Activated CD4-positive, alpha-beta T cell treated with anti-CD3 and anti-CD28 coated beads, Interleukin-2, amount 10 ng/mL, durations not matched to agents 7 days and 5 days (primary cell): ENCODE data around the gene IQSEC3. TPM values are rescaled to one million over a fixed set of nuclear protein-coding genes. Genes with fewer than 3 reads are reported as not detected.
"Not testable (repeated sequence)": the region's sequence is repeated elsewhere in the genome, so short reads cannot be mapped to it uniquely, and the experiment has no call there.

Source experiments
- CTCF ChIA-PET: fragments of 350-600 bp; sonication (Branson Sonifier 250); formaldehyde crosslinking; loops from one replicate; lab custom pipeline; 2021; ENCODE audit warnings: antibody characterized with exemption; lab: Charles Lee
- POLR2A ChIA-PET: fragments of 350-600 bp; sonication (Branson Sonifier 250); formaldehyde crosslinking; loops from one replicate; lab custom pipeline; 2021; ENCODE audit warnings: antibody characterized with exemption; lab: Charles Lee
- DNase-seq: peaks from one replicate; pipeline ENCODE4 v3.0.0-alpha.2; 2020
- H3K27ac Mint-ChIP-seq: one replicate; pipeline ENCODE4 v1.8.0; 2021; ENCODE audit warnings: mild to moderate bottlenecking, moderate library complexity, mixed read lengths
- H3K27me3 Mint-ChIP-seq: one replicate; pipeline ENCODE4 v1.8.0; 2021; ENCODE audit warnings: mixed read lengths
- H3K36me3 Mint-ChIP-seq: one replicate; pipeline ENCODE4 v1.8.0; 2021; ENCODE audit warnings: low read depth, mixed read lengths
- H3K4me1 Mint-ChIP-seq: one replicate; pipeline ENCODE4 v1.8.0; 2021; ENCODE audit warnings: mixed read lengths
- H3K4me3 Mint-ChIP-seq: one replicate; pipeline ENCODE4 v1.8.0; 2021; ENCODE audit warnings: mild to moderate bottlenecking, moderate library complexity, mixed read lengths
- H3K9me3 Mint-ChIP-seq: one replicate; pipeline ENCODE4 v1.8.0; 2021; ENCODE audit warnings: mixed read lengths
- total RNA-seq, 2 experiments: library from RNA; stranded (reverse); gene quantifications; one replicate each; pipeline ENCODE4 v1.2.3, GENCODE V29; 2021

Gene IQSEC3
- total RNA-seq, 2 experiments from 2014 or later, result not detected

GRCh38 chr12:45235-45990 is 21.2 kb upstream of the IQSEC3 start:
- H3K36me3 Mint-ChIP-seq, H3K4me3 Mint-ChIP-seq, POLR2A ChIA-PET, H3K9me3 Mint-ChIP-seq, CTCF ChIA-PET, H3K4me1 Mint-ChIP-seq, DNase-seq, H3K27ac Mint-ChIP-seq: not testable (repeated sequence)
- H3K27me3 Mint-ChIP-seq, result peaks cover 13% of the 10 kb centered on the region

DNA sequence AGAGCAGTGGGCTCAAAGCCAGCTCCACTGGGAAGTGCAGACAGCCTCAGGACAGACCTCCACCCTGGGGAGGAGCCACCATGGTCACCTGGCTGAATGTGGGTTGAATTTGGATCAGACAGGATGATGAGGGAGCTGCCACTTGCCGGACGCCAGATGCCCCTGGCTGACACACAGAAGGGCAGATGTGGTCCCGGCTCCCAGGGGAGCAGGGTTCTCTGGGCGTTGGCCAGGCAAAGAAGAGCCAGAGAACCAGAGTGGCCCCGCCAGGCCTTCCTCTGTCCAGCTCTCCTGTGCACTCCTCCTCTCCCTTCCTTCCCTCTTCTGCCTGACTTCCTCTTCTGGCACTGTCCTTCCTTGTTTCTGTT is 20.6 kb upstream of the IQSEC3 start:
- POLR2A ChIA-PET, H3K36me3 Mint-ChIP-seq, H3K27ac Mint-ChIP-seq, H3K4me3 Mint-ChIP-seq, H3K9me3 Mint-ChIP-seq, H3K4me1 Mint-ChIP-seq, DNase-seq, CTCF ChIA-PET: not testable (repeated sequence)
- peaks cover 13% of the 10 kb centered on the region for H3K27me3 Mint-ChIP-seq

- CTCF ChIA-PET, H3K36me3 Mint-ChIP-seq, H3K4me3 Mint-ChIP-seq, H3K9me3 Mint-ChIP-seq, H3K4me1 Mint-ChIP-seq, DNase-seq, H3K27ac Mint-ChIP-seq, POLR2A ChIA-PET: not testable (repeated sequence)
- H3K27me3 Mint-ChIP-seq, result peaks cover 13% of the 10 kb centered on the region
Measured at GRCh38 chr12:46542-46941, 20.0 kb upstream of the IQSEC3 start.

DNA sequence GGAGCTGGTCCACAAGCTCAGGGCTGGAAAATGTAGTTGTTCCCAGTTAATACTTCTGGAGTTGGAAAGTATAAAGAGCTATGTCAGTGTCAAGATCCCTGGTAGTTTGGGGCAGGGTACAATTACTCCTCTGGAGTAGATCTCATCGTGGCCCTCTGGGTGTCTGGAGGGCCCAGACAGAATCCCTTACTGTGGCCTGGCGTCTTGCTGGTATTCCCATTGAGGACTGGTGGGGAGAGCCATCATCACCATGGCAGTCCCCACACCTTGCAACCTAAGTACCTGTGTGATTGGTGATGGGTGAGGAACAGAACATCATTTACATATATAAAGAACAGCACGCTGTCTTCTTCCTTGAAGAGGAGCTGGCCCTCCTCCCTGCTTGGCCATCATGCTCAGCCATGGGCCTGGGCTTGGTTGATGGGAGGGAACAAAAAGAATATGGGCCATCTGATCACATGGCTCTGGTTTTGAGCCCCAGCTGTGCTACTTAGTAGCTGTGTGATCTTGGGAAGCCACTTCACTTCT is 18.8 kb upstream of the IQSEC3 start:
- H3K4me3 Mint-ChIP-seq, CTCF ChIA-PET, H3K9me3 Mint-ChIP-seq, H3K36me3 Mint-ChIP-seq, POLR2A ChIA-PET, DNase-seq, H3K4me1 Mint-ChIP-seq, H3K27ac Mint-ChIP-seq: not testable (repeated sequence)
- peaks cover 13% of the 10 kb centered on the region for H3K27me3 Mint-ChIP-seq

GRCh38 chr12:49149-49548 is 17.4 kb upstream of the IQSEC3 start:
- H3K4me1 Mint-ChIP-seq, POLR2A ChIA-PET, H3K36me3 Mint-ChIP-seq, H3K4me3 Mint-ChIP-seq, H3K9me3 Mint-ChIP-seq, CTCF ChIA-PET, H3K27ac Mint-ChIP-seq, DNase-seq: not testable (repeated sequence)
- H3K27me3 Mint-ChIP-seq, result peaks cover 15% of the 10 kb centered on the region

GRCh38 chr12:51087-51486 is 15.5 kb upstream of the IQSEC3 start:
- CTCF ChIA-PET, H3K27ac Mint-ChIP-seq, H3K4me1 Mint-ChIP-seq, H3K9me3 Mint-ChIP-seq, POLR2A ChIA-PET, DNase-seq, H3K4me3 Mint-ChIP-seq, H3K36me3 Mint-ChIP-seq: not testable (repeated sequence)
- peaks cover 16% of the 10 kb centered on the region for H3K27me3 Mint-ChIP-seq

DNA sequence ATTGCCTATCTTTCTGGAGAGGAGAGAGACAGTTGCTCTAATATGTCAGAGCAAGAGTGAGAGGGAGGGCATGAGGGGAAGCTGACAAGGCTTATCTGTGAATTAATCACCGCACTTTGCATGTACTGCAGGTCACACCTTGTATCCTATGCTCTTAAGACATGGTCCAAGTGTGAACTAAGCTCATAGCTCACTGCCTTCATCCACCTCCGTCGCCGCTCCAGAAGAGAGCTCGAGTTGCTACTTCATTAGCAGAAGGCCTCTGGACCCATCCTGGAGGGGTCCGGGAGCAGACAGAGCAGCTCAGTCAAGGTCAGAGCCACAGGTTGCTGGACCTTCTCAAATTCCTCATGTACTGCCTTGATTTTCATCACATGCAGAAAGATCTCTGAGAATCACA is 14.6 kb upstream of the IQSEC3 start:
- H3K36me3 Mint-ChIP-seq, H3K27ac Mint-ChIP-seq, POLR2A ChIA-PET: not testable (repeated sequence)

DNA sequence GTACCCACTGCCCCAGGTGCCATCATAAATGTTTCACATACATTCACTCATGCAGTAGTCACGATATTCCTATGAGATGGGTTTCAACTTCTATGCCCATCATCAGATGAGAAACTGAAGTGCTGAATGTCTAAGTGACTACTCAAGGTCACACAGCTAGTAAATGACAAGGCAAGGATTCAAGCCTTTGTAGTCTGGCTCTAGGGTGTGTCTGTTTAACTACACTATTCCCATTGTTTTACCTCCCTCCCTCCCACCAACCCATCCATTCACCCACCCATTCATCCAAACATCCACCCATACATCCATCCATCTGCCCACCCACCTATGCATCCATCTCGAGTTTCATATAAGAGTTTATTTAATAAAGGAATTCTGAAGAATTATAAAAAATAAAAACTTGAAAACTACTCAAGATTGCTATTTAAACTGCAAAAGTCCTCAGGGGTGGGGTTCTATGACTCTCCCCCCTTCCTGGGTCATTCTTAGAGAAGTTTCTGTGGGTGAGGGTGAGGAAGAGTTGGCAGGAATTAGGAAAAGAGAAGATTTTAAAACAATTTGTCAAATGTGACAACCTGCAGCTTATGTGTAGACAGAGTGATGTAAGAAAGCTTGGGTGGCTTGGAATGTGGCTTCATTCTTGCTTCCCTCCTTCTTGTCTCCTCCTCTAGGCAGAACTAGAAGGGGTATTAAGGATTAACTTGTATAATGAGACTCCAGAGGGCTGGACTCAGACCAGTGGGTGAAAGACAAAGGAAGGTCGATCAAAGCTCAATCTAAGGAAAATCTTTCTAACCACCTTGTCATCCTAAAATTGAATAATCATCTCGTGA is 13.4 kb upstream of the IQSEC3 start:
- DNase-seq, H3K27ac Mint-ChIP-seq, POLR2A ChIA-PET, H3K9me3 Mint-ChIP-seq, H3K36me3 Mint-ChIP-seq, CTCF ChIA-PET, H3K4me3 Mint-ChIP-seq, H3K4me1 Mint-ChIP-seq: not testable (repeated sequence)
- H3K27me3 Mint-ChIP-seq, result peaks cover 28% of the 10 kb centered on the region

More for the DNA sequence above, 14.6 kb upstream of the IQSEC3 start:
- H3K4me3 Mint-ChIP-seq, DNase-seq, CTCF ChIA-PET, H3K4me1 Mint-ChIP-seq, H3K9me3 Mint-ChIP-seq: not testable (repeated sequence)
- peaks cover 21% of the 10 kb centered on the region for H3K27me3 Mint-ChIP-seq

DNA sequence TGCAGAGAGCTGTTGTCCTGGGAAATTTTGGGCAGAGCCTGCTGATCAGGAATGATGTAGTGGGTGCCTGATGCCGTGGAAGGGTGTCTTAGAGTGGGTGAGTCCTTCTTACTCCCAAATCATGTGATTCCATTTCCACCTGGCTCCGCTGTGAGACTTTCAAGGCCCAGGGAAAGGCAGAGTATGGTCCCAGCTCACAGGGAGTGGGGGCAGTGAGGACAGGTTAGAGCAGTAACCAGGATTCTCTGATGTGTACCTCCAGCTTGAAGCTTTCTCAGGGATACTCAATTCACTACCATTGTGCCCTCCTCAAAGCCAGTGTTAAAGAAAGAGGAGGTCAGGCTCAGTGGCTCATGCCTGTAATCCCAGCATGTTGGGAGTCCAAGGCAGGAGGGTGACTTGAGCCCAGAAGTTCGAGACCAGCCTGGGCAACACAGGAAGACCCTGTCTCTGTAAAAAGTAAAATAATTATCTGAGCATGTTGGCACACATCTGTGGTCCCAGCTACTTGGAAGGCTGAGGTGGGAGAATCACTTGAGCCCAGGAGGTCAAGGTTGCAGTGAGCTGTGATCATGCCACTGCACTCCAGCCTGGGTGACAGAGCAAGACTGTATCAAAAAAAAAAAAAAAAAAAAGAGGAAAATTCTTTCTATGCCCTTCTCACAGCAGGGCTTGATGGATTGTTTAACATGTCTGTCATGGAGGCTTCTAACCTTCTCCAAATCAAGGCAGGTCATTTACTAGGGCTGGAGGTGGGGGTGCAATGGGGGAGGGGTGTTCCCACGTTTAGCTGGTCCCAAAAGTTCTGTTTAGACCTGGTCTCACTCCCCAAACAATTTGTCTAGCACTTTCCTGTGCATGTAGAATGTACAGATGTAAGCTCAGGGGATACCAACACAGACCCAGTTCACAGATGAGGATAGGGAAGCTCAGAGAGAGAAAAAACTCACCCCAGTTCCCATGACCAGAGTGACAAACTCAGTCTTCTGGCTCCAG is 12.5 kb upstream of the IQSEC3 start:
- Mint-ChIP-seq H3K27ac (no peak overlapping the region), H3K27me3 (peaks cover 32% of the 10 kb centered on the region), H3K4me3 (no peak overlapping the region), H3K9me3 (no peaks in the 10 kb centered on the region), H3K4me1 (no peaks in the 10 kb centered on the region), H3K36me3 (no peaks in the 10 kb centered on the region)
- no peak for DNase-seq
- ChIA-PET CTCF (no interaction called here), POLR2A (no interaction called here)

DNA sequence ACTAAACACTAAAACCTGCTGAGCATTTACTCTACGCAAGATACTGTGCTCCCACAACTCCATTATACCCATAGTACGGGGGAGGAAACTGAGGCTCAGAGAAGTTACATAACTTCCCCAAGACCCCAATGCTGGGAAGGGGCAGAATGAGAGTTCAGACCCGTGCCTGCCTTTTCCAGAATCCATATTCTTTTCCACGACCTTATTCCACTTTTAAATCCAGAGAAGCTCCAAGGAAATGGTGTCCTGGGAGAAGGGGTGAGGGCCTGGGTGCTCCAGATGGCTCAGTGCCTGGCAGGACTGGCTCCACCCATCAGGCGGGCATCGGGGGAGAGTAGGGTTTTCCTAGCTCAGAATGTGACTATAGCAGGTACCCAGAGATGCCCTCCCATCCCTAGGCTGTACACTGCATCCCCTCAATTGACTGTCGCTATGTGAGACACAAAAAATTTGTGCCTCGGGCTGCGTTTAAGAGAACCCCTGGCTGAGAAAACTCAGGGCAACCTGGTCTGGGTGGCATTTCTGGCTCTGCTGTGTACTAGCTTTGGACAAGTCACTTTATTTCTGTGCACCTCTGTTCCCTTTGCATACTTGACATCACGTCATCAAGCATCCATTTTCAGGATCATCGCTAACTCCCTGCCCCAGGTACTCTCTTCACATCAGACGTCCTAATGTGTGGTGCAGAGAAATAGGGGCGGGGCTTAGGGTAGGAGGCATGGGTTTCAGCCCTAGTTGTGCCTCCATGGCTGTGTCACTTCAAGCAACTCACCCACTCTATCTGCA is 11.6 kb upstream of the IQSEC3 start:
- Mint-ChIP-seq H3K9me3 (peaks cover 2% of the 10 kb centered on the region), H3K27me3 (peaks cover 34% of the 10 kb centered on the region), H3K27ac (no peak overlapping the region), H3K4me3 (no peak overlapping the region), H3K4me1 (no peaks in the 10 kb centered on the region), H3K36me3 (no peaks in the 10 kb centered on the region)
- POLR2A ChIA-PET, result no interaction called here
- DNase-seq, result no peak
- CTCF ChIA-PET, result no interaction called here

DNA sequence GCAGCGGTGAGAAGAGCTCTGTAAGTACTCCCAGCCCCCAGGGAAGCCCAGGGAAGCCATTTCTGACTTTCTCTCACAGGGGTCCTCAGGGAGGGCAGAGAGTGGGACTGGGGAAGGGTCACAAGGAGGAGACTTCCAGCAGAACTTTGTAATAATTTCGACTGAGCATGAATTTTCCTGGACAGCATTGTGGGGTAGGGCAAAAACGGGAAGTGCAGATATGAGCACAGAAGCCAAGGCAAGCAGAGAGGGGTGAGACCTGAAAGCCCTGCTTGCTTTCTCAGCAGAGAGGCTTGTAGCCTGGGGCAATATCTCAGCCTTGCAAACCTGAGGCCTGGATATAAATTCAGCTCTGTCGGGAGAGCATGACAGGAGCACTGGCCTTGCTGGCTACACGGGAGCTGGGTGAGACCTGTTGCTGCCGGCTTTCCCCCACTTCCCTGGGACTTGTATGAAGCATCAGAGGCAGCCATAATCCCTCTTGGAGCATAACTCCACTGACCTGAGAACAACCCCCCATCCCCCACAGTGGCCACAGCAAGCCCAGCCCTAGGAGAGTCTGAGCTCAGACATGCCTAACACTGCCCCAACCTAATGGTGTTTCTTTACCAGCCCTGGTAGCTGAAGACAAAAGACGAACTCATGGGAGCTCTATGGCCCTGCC is 9.8 kb upstream of the IQSEC3 start:
- Mint-ChIP-seq H3K27me3 (peaks cover 41% of the 10 kb centered on the region), H3K4me1 (no peaks in the 10 kb centered on the region), H3K9me3 (peaks cover 2% of the 10 kb centered on the region), H3K27ac (no peak overlapping the region), H3K4me3 (no peak overlapping the region), H3K36me3 (no peaks in the 10 kb centered on the region)
- CTCF ChIA-PET, result no interaction called here
- POLR2A ChIA-PET, result no interaction called here
- DNase-seq, result no peak

DNA sequence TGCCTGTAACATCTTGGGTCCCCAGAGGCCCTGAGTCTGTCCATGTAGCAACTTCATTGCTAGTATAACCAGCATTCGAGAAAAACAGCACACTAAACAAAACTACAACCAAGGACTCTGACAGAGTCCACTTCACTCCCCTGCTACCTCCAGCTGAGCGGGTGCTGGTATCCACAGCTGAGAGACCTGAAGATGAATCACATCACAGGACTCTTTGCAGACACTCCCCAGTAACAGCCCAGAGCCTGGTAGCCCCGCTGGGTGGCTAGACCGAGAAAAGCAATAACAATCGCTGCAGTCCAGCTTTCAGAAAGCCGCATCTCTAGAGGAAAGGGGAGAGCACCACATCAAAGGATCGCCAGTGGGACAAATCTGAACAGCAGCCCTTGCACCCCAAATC is 9.0 kb upstream of the IQSEC3 start:
- Mint-ChIP-seq H3K9me3 (peaks cover 2% of the 10 kb centered on the region), H3K27me3 (peaks cover 41% of the 10 kb centered on the region), H3K4me1 (no peaks in the 10 kb centered on the region), H3K36me3 (no peaks in the 10 kb centered on the region), H3K27ac (no peak overlapping the region), H3K4me3 (no peak overlapping the region)
- ChIA-PET POLR2A (no interaction called here), CTCF (no interaction called here)
- no peak for DNase-seq
